HepG2 (cell line): Measurements from ENCODE around the gene PPM1H. TPM values are rescaled to one million over a fixed set of nuclear protein-coding genes. Genes with fewer than 3 reads are reported as not detected.
A peak's percentile ranks its signal among the peaks of the same experiment; 100 is the strongest.

Source experiments
- AGO2 ChIP-seq: fragments of 200-400 bp; formaldehyde crosslinking; optimal IDR thresholded peaks from 2 replicates; pipeline ENCODE3; 2017; ENCODE audit warnings: mild to moderate bottlenecking, low read depth, low read length, moderate library complexity
- ARNT ChIP-seq: fragments of 450-650 bp; IDR thresholded peaks from 2 replicates; pipeline ENCODE4 v1.6.1; 2017
- BRD4 ChIP-seq: sonication (generic); formaldehyde crosslinking; IDR thresholded peaks from 2 replicates; pipeline ENCODE4 v1.4.0; 2020; ENCODE audit warnings: missing genetic modification reagents
- ELF1 ChIP-seq: sonication (generic); formaldehyde crosslinking; IDR thresholded peaks from 2 replicates; pipeline ENCODE4 v1.4.0; 2020; ENCODE audit warnings: missing genetic modification reagents
- KLF13 ChIP-seq: sonication (generic); formaldehyde crosslinking; IDR thresholded peaks from 2 replicates; pipeline ENCODE4 v1.4.0; 2020; ENCODE audit warnings: mild to moderate bottlenecking, missing genetic modification reagents
- MLLT10 ChIP-seq: sonication (generic); formaldehyde crosslinking; IDR thresholded peaks from 2 replicates; pipeline ENCODE4 v1.4.0; 2020; ENCODE audit warnings: missing genetic modification reagents
- NFAT5 ChIP-seq: sonication (generic); formaldehyde crosslinking; IDR thresholded peaks from 2 replicates; pipeline ENCODE4 v1.4.0; 2020; ENCODE audit warnings: missing genetic modification reagents
- NFIB ChIP-seq: sonication (generic); formaldehyde crosslinking; IDR thresholded peaks from 2 replicates; pipeline ENCODE4 v1.9.0; 2021; ENCODE audit warnings: missing genetic modification reagents, mild to moderate bottlenecking, borderline replicate concordance
- NFKB2 ChIP-seq: sonication (generic); formaldehyde crosslinking; IDR thresholded peaks from 2 replicates; pipeline ENCODE4 v1.4.0; 2020; ENCODE audit warnings: missing genetic modification reagents, borderline replicate concordance
- NR1H2 ChIP-seq: sonication (generic); formaldehyde crosslinking; IDR thresholded peaks from 2 replicates; pipeline ENCODE4 v1.8.1; 2022; ENCODE audit warnings: low read depth, missing genetic modification reagents, borderline replicate concordance
- NR2C2 ChIP-seq: sonication (generic); formaldehyde crosslinking; IDR thresholded peaks from 2 replicates; pipeline ENCODE4 v1.4.0; 2020; ENCODE audit warnings: missing genetic modification reagents, mild to moderate bottlenecking, moderate library complexity, borderline replicate concordance
- ONECUT2 ChIP-seq: sonication (generic); formaldehyde crosslinking; IDR thresholded peaks from 2 replicates; pipeline ENCODE4 v1.4.0; 2020; ENCODE audit warnings: missing genetic modification reagents
- RBM39 ChIP-seq: fragments of 200-400 bp; formaldehyde crosslinking; IDR thresholded peaks from one replicate; pipeline ENCODE4 v1.6.1; 2018; ENCODE audit warnings: antibody characterized with exemption, mild to moderate bottlenecking, low read depth, low read length; ENCODE audit not compliant: poor library complexity, severe bottlenecking
- SIN3A ChIP-seq: IDR thresholded peaks from 2 replicates; pipeline ENCODE4 v1.6.1; 2011; ENCODE audit warnings: low read depth, mild to moderate bottlenecking, control low read depth, low read length, borderline replicate concordance
- TAF1 ChIP-seq: sonication (generic); formaldehyde crosslinking; IDR thresholded peaks from 2 replicates; pipeline ENCODE4 v1.4.0; 2020; ENCODE audit warnings: missing genetic modification reagents
- ZC3H13 ChIP-seq: sonication (generic); formaldehyde crosslinking; IDR thresholded peaks from 2 replicates; pipeline ENCODE4 v1.8.1; 2023; ENCODE audit warnings: mild to moderate bottlenecking, missing genetic modification reagents, moderate library complexity
- ZNF280D ChIP-seq: sonication (generic); formaldehyde crosslinking; IDR thresholded peaks from 2 replicates; pipeline ENCODE4 v1.5.1; 2020; ENCODE audit warnings: mild to moderate bottlenecking, missing genetic modification reagents
- ZNF572 ChIP-seq: sonication (generic); formaldehyde crosslinking; IDR thresholded peaks from 2 replicates; pipeline ENCODE4 v1.5.1; 2020; ENCODE audit warnings: mild to moderate bottlenecking, missing genetic modification reagents
- ZNF678 ChIP-seq: sonication (generic); formaldehyde crosslinking; IDR thresholded peaks from 2 replicates; pipeline ENCODE4 v1.4.0; 2020; ENCODE audit warnings: mild to moderate bottlenecking, missing genetic modification reagents
- ZNF777 ChIP-seq: sonication (generic); formaldehyde crosslinking; IDR thresholded peaks from 2 replicates; pipeline ENCODE4 v1.4.0; 2020; ENCODE audit warnings: missing genetic modification reagents
- ZNF891 ChIP-seq: sonication (generic); formaldehyde crosslinking; IDR thresholded peaks from 2 replicates; pipeline ENCODE4 v1.5.0; 2020; ENCODE audit warnings: mild to moderate bottlenecking, missing genetic modification reagents
- polyA plus RNA-seq, 8 experiments: library from polyadenylated mRNA; depleted of rRNA in 3 of 8; stranded (reverse) in 7 of 8; unstranded in 1 of 8; fragments of >200 nt; fragmentation: Illumina TruSeq in 4 of 8; extraction: Trizol in 4 of 8; gene quantifications; 2 replicates each; pipeline versions ENCODE4 v1.2.1 to v1.2.3, GENCODE V29; 2011 to 2016; ENCODE audit warnings: low read depth in 4 of 8, missing spikeins in 1 of 8, mixed read lengths in 1 of 8; ENCODE audit not compliant: insufficient read depth in 1 of 8
- total RNA-seq, 5 experiments: library from RNA; depleted of rRNA; stranded (reverse); fragments of >200 nt; fragmentation: Illumina TruSeq; extraction: Trizol; gene quantifications; 2 replicates each; pipeline ENCODE4 v1.2.3, GENCODE V29; 2016; ENCODE audit warnings: low read depth in 1 of 5
- TF ChIP-seq, protein P1 (sequence below): sonication (generic); formaldehyde crosslinking; IDR thresholded peaks from 2 replicates; pipeline ENCODE4 v1.5.1; 2020; ENCODE audit warnings: mild to moderate bottlenecking, moderate library complexity, missing genetic modification reagents

PPM1H gene
- total and polyA plus RNA-seq, 2 of the 13 experiments (the other 11 are each of a cell fraction or from before 2014, with no cell fraction given): 29.1 to 38.1 TPM

DNA sequence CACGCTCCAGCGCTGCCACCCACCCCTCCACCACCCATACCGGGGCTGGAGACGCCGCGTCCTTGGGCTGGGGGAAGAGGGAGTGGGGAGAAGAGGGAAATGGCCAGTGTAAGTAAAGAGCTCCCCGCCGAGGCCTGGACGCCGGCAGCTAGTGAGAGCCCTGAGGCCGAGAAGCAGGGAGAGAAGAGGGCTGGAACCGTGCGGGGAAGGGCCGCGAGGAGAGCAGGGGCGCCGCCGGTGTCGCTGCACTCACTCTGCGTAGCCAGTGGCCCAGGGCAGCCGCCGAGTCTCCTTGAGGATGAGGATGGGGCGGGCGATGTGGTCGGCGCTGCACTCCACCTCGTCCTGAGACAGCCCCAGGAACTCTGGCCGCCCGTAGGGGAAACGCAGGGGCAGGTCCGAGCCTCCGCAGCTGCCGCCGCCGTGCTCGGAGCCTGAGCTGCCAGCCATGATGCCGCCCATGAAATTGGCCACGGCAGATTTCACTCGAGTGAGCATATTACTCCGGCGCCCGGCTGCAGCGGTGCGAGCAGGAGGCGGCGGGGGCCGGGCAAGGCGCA lies 631 bp downstream of the PPM1H start (continued):
- TF ChIP-seq ZNF280D (CRISPR knock-in tag): no peak
- TF ChIP-seq ZNF678 (CRISPR knock-in tag): no peak
- peak; percentile 8; the same call in 1 of the 2 replicates for TF ChIP-seq ZC3H13 (CRISPR knock-in tag)
- peak; percentile 22; the same call in 1 of the 2 replicates for TF ChIP-seq SIN3A
- 0 out of 2 replicates have a peak, but pooled peaks have one; percentile 47 for TF ChIP-seq ZNF572 (CRISPR knock-in tag)
- TF ChIP-seq ONECUT2 (CRISPR knock-in tag): no peak
- TF ChIP-seq AGO2: peak; percentile 77
- TF ChIP-seq NFIB (CRISPR knock-in tag): no peak
- TF ChIP-seq NR2C2 (CRISPR knock-in tag): no peak
- TF ChIP-seq ARNT: no peak
- peak; percentile 21; the same call in 1 of the 2 replicates for TF ChIP-seq NFKB2
- no peak for TF ChIP-seq TAF1
- no peak for TF ChIP-seq ELF1 (CRISPR knock-in tag)
- TF ChIP-seq ZNF777 (CRISPR knock-in tag): no peak
- TF ChIP-seq RBM39: no peak
- peak; percentile 55; the same call in 1 of the 2 replicates for TF ChIP-seq ZNF891 (CRISPR knock-in tag)
- no peak for TF ChIP-seq MLLT10 (CRISPR knock-in tag)
- TF ChIP-seq KLF13 (CRISPR knock-in tag): no peak
- no peak for TF ChIP-seq NFAT5 (CRISPR knock-in tag)
- TF ChIP-seq, protein P1, sequence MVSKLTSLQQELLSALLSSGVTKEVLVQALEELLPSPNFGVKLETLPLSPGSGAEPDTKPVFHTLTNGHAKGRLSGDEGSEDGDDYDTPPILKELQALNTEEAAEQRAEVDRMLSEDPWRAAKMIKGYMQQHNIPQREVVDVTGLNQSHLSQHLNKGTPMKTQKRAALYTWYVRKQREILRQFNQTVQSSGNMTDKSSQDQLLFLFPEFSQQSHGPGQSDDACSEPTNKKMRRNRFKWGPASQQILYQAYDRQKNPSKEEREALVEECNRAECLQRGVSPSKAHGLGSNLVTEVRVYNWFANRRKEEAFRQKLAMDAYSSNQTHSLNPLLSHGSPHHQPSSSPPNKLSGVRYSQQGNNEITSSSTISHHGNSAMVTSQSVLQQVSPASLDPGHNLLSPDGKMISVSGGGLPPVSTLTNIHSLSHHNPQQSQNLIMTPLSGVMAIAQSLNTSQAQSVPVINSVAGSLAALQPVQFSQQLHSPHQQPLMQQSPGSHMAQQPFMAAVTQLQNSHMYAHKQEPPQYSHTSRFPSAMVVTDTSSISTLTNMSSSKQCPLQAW (CRISPR knock-in tag): 0 out of 2 replicates have a peak, but pooled peaks have one; percentile 43
- no peak for TF ChIP-seq BRD4 (CRISPR knock-in tag)
- TF ChIP-seq NR1H2 (CRISPR knock-in tag): no peak
